ENCODE measurements around the gene SLC39A13. TPM values are rescaled to one million over a fixed set of nuclear protein-coding genes. Genes with fewer than 3 reads are reported as not detected.

Gene SLC39A13
- total RNA-seq, 4 donors from 2014 or later: 68.8 to 218 (median 78.9) TPM

GRCh38 chr11:47410370-47411264, 2.2 kb downstream of the SLC39A13 start:
- H3K36me3 ChIP-seq: peaks cover 0 to 55% of the 10 kb centered on the region in 2 donors
- WGBS, 2 donors (ENCODE audit: low coverage in 1 of 2): 80 to 100% methylated on average over 1 to 3 of the region's 12 CpGs
- TF ChIP-seq CTCF (IDR thresholded peaks at IDR 0.05) (no peak), POLR2AphosphoS5 (IDR thresholded peaks at IDR 0.05) (no peak), EP300 (IDR thresholded peaks at IDR 0.05) (no peak), POLR2A (IDR thresholded peaks at IDR 0.05) (no peak)
- peaks cover 5 to 78% (median 51%) of the 10 kb centered on the region in 3 donors for H3K4me1 ChIP-seq
- H3K27ac ChIP-seq: peak overlapping the region in 3 of 4 donors; percentile 94 to 96 (median 95)
- no peaks in the 10 kb centered on the region for H3K9me3 ChIP-seq
- no peak for ATAC-seq
- H3K4me3 ChIP-seq: peak overlapping the region in 1 of 2 donors; percentile 89
- no peaks in the 10 kb centered on the region for H3K27me3 ChIP-seq

- Histone ChIP-seq H3K27me3 (no peaks in the 10 kb centered on the region), H3K4me1 (peaks cover 7 to 88% (median 64%) of the 10 kb centered on the region in 3 donors), H3K4me3 (no peak overlapping the region), H3K36me3 (peaks cover 0 to 60% of the 10 kb centered on the region in 2 donors), H3K27ac (peak overlapping the region in 3 of 4 donors; percentile 94 to 96 (median 95)), H3K9me3 (no peaks in the 10 kb centered on the region)
- WGBS, 2 donors (ENCODE audit: low coverage in 1 of 2): no CpG with 5 or more reads among the region's 12 CpGs
- no peak for ATAC-seq
- TF ChIP-seq POLR2A (IDR thresholded peaks at IDR 0.05) (no peak), CTCF (IDR thresholded peaks at IDR 0.05) (peak in 3 of 4 experiments; percentile 51 to 70 (median 63))
Observed at GRCh38 chr11:47411884-47412746, 3.7 kb downstream of the SLC39A13 start.

- no peak for ATAC-seq
- Histone ChIP-seq H3K36me3 (peaks cover 0 to 71% of the 10 kb centered on the region in 2 donors), H3K27ac (peak overlapping the region in 3 of 4 donors; percentile 91 to 98 (median 96)), H3K27me3 (no peaks in the 10 kb centered on the region), H3K4me1 (peaks cover 7 to 80% (median 58%) of the 10 kb centered on the region in 3 donors), H3K9me3 (no peaks in the 10 kb centered on the region), H3K4me3 (no peak overlapping the region)
- no peak for TF ChIP-seq POLR2A (IDR thresholded peaks at IDR 0.05)
- TF ChIP-seq EP300 (IDR thresholded peaks at IDR 0.05): no peak
- 87 to 90% methylated on average over 3 to 8 of the region's 13 CpGs for WGBS, 2 donors (ENCODE audit: low coverage in 1 of 2)
Observed at GRCh38 chr11:47413351-47413750, 5.0 kb downstream of the SLC39A13 start.

GRCh38 chr11:47413908-47414684, 5.7 kb downstream of the SLC39A13 start:
- peak overlapping the region in 3 of 4 donors; percentile 91 to 98 (median 96) for H3K27ac ChIP-seq
- ATAC-seq: peak; percentile 45

More at GRCh38 chr11:47413908-47414684, 5.7 kb downstream of the SLC39A13 start:
- H3K4me3 ChIP-seq: no peak overlapping the region
- no peaks in the 10 kb centered on the region for H3K9me3 ChIP-seq
- H3K4me1 ChIP-seq: peaks cover 7 to 77% (median 58%) of the 10 kb centered on the region in 3 donors
- peaks cover 0 to 79% of the 10 kb centered on the region in 2 donors for H3K36me3 ChIP-seq
- no peaks in the 10 kb centered on the region for H3K27me3 ChIP-seq
- TF ChIP-seq CTCF (IDR thresholded peaks at IDR 0.05) (no peak), POLR2A (IDR thresholded peaks at IDR 0.05) (no peak), EP300 (IDR thresholded peaks at IDR 0.05) (no peak), POLR2AphosphoS5 (IDR thresholded peaks at IDR 0.05) (no peak)
- 30 to 44% methylated on average over 8 to 9 of the region's 16 CpGs for WGBS, 2 donors (ENCODE audit: low coverage in 1 of 2)

All from gastroesophageal sphincter (tissue), 4 donors.